Activated CD8-positive, alpha-beta memory T cell treated with anti-CD3 and anti-CD28 coated beads for 36 hours (primary cell): ENCODE data around the gene MAGI1. TPM values are rescaled to one million over a fixed set of nuclear protein-coding genes. Genes with fewer than 3 reads are reported as not detected.
"Not testable (repeated sequence)": the region's sequence is repeated elsewhere in the genome, so short reads cannot be mapped to it uniquely, and the experiment has no call there.

Source experiments
- CTCF ChIA-PET: fragments of 350-600 bp; sonication (Branson Sonifier 250); formaldehyde crosslinking; loops from one replicate; lab custom pipeline; 2021; ENCODE audit warnings: antibody characterized with exemption; lab: Charles Lee
- POLR2A ChIA-PET: fragments of 350-600 bp; sonication (Branson Sonifier 250); formaldehyde crosslinking; loops from one replicate; lab custom pipeline; 2021; ENCODE audit warnings: antibody characterized with exemption; lab: Charles Lee
- total RNA-seq, 2 experiments: library from RNA; stranded (reverse); gene quantifications; one replicate each; pipeline ENCODE4 v1.2.3, GENCODE V29; 2021

MAGI1 gene
- total RNA-seq, 2 experiments from 2014 or later = 0.38 to 0.53 TPM

GRCh38 chr3:65633018-65633638, 405.6 kb downstream of the MAGI1 start:
- CTCF ChIA-PET = no interaction called here
- POLR2A ChIA-PET = no interaction called here

DNA sequence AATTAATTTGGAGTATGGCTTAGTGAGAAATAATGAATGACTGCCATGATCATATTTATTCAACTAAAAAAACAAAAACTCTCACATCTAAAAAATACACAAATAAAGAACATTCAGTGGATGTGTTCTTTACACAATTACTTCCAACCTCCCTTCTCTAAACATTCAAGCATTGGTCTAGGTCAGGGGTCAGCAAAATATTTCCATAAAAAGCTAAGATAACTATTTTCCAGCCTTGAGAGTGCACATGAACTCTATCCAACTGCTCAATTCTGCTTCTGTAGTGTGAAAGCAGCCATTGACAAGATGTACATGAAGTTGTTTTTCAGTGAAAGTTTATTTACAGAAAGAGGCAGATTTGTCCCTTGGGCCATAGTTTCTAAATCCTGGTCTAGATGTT, 406.3 kb downstream of the MAGI1 start:
- ChIA-PET CTCF (no interaction called here), POLR2A (no interaction called here)

DNA sequence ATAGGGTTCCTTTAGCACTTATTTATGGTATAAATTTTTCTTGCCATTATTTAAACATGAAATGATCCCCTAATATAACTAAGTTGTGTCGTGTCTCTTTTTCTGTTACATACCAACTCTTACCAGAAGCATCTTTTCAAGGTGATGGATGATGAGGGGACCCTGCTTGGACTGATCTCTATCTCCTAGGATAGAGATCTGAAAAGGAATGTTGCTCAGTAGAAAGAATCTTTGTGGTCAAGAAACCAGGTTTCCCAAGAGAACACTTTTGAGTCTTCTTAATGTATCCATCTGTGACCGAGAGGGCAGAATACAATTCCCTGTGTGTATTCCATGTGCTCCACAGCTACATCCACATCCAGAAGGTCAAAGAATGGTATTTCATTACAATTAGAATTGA, 409.7 kb downstream of the MAGI1 start:
- POLR2A ChIA-PET = no interaction called here
- CTCF ChIA-PET = no interaction called here

GRCh38 chr3:65627062-65627461, 411.7 kb downstream of the MAGI1 start:
- CTCF ChIA-PET = no interaction called here
- POLR2A ChIA-PET = no interaction called here

DNA sequence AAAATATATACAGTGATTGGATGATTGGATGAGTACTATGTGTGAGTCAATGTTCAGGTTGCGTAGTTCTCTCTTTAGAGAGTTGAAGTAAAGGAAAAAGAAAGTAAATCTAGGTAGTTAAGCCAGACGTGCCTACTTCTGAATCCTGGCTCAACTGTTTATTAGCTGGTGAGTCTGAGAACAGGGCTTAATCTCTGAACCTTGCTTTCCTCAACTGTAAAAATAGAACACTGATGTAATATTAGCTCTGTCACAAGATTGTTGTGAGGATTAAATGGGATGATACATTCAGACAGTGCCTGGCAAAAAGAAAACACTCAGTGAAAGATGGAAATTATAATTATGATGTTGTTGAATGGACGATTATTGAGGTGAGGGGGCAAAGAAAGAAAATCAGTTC, 413.4 kb downstream of the MAGI1 start:
- ChIA-PET POLR2A (no interaction called here), CTCF (no interaction called here)

DNA sequence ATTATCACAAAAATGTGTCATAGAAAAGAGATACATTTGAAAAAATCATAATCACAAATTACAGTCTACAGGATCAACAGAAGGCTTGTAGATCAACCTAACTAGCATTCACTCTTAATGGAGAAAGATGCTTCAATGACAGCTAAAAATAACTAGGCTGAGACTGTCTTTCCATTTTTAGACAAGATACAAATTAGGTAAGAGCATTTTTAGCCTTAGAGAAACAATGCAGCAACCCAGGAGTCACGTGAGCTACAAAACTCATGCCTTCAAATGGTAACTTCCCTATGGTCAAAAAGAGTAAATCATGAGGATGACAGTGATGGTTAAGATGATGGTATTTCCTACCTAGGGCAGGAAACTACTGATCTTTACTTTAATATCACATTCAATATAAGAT, 415.4 kb downstream of the MAGI1 start:
- ChIA-PET CTCF (no interaction called here), POLR2A (no interaction called here)

- CTCF ChIA-PET = no interaction called here
- POLR2A ChIA-PET = no interaction called here
Observed at GRCh38 chr3:65619888-65620287, 418.8 kb downstream of the MAGI1 start.

GRCh38 chr3:65619451-65619881, 419.3 kb downstream of the MAGI1 start:
- ChIA-PET POLR2A (no interaction called here), CTCF (no interaction called here)

DNA sequence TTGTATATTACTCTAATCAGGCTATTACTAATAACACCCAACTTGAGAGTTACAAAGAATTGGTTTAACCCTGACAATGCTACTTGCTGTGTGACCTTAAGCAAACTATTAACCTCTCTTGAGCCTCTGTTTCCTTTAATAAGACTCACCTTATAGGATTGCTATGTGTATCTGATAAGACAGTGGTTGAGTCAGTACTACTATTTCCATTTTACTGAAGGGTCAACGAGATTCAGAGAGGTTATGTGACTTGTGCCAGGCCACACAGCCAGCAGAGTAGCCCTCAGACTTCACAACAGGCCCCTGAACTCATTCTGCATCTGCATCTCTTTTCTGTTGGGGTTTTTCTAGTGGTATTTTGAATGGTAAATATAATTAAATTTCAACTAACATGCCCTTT, 420.1 kb downstream of the MAGI1 start:
- CTCF ChIA-PET = no interaction called here
- POLR2A ChIA-PET = no interaction called here

DNA sequence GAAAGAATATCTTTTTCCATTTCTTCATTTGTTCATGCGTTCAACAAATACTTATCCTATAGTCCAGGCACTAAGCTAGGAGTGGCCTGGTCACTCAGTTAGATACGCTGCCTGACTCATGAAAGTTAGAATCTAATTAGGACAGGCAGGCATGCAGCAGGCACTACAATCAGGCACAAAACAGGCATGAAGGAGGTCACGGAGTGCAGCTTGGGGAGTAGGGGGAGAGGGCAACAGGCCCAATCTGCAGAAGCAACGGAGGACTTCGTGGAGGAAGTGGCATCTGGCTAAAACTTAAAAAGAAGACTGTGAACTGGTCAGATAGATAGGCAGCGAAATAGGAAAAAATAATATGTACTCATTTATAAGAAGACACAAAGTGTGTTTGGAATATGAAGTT, 420.9 kb downstream of the MAGI1 start:
- CTCF ChIA-PET = no interaction called here
- POLR2A ChIA-PET = no interaction called here

GRCh38 chr3:65617209-65617608, 421.5 kb downstream of the MAGI1 start:
- POLR2A ChIA-PET = no interaction called here
- CTCF ChIA-PET = no interaction called here

- CTCF ChIA-PET = interaction anchor here (0.6 kb wide), 1 partner anchor 1110 kb away, joined by 5 read pairs; no protein-coding TSS in a partner anchor
- POLR2A ChIA-PET = no interaction called here
Observed at GRCh38 chr3:65616563-65616962, 422.2 kb downstream of the MAGI1 start.

- ChIA-PET CTCF (no interaction called here), POLR2A (no interaction called here)
Observed at GRCh38 chr3:65615329-65615728, 423.4 kb downstream of the MAGI1 start.

DNA sequence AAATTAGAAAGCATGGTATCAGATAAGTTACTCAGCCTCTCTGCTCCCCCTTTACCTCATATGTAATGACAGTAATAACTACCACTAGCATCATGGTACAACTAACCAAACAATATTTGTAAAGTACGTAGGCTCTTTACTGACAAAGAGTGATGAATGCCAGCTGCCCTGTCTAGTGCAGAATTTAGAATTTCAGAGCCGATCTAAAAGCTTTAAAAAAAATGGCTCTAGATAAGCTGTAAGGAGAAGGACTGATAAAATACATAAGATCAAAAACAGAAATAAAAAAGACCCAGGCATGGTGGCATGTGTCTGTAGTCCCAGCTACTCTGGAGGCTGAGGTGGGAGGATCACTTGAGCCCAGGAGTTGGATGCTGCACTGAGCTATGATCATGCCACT, 424.1 kb downstream of the MAGI1 start:
- POLR2A ChIA-PET = no interaction called here
- CTCF ChIA-PET = interaction anchor here (0.5 kb wide), 1 partner anchor 47 kb away, joined by 3 read pairs; no protein-coding TSS in a partner anchor

GRCh38 chr3:65607965-65608460, 430.7 kb downstream of the MAGI1 start:
- CTCF ChIA-PET, POLR2A ChIA-PET: not testable (repeated sequence)

GRCh38 chr3:65607101-65607500, 431.6 kb downstream of the MAGI1 start:
- POLR2A ChIA-PET = no interaction called here
- CTCF ChIA-PET = no interaction called here

GRCh38 chr3:65605876-65606432, 432.8 kb downstream of the MAGI1 start:
- ChIA-PET POLR2A (no interaction called here), CTCF (no interaction called here)

DNA sequence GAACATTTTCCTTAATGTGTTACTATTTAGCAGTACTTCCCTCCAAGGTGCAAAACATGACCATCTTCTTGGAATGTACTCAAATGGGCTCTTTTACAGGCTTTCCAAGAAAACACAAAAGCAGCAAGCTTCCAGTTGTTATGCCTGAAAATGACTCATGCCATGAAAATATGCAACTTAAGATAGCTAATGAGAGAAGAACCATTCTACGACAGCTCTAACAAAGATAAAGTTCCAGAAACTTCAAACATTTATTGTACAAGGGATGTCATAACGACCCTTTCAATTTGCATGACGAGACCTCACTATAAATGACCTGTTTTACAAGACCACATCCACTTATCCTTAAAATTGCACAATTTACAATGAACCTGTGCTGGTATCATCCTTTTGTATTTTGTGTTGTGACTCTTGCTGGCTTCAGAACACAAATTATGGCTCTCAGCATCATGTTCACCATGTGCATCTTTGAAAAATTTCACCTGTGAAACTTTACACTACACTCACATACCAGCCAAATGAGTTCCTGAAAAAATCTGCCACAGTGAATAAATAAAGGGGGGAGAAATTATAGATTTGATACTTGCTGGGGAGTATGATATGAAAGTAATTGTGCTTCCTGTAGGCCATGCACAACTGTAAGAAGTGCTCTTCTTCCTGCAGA, 433.7 kb downstream of the MAGI1 start:
- ChIA-PET CTCF (no interaction called here), POLR2A (no interaction called here)

DNA sequence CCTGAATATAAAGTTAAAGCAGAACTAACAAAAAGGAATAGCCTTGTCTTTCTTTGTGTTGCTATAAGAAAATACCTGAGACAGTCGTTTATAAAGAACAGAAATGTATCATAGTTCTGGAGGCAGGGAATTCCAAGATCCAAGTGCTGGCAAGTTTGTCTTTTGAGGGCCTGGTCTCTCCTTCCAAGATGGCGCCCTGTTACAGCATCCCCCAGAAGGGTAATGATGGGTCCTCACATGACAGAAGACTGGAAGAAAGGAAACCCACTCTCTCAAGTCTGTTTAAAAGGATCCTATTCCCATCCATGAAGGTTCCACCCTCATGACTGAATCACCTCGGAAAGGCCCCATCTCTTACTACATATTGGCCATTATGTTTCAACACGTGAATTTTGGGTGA, 435.1 kb downstream of the MAGI1 start:
- POLR2A ChIA-PET = no interaction called here

DNA sequence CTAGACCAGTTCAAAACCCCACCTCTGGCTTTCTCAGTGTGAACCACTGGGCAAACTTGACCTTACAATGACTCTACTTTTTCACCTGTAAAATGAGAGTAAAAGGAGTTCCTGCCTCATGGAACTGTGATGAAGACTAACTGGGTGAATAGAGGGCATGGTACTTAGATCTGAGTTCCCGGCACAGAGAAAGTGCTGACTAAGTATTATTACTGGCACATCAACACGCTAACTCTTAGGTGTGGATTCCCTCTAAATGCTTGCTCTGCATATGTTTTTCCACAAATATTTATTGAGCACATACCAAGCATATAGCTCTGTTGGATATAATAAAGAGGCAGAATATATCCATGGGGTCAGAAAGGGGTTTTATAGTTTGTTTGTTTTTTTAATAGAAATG, 437.8 kb downstream of the MAGI1 start:
- CTCF ChIA-PET = no interaction called here
- POLR2A ChIA-PET = no interaction called here

More for the DNA sequence above, 435.1 kb downstream of the MAGI1 start:
- CTCF ChIA-PET = no interaction called here

DNA sequence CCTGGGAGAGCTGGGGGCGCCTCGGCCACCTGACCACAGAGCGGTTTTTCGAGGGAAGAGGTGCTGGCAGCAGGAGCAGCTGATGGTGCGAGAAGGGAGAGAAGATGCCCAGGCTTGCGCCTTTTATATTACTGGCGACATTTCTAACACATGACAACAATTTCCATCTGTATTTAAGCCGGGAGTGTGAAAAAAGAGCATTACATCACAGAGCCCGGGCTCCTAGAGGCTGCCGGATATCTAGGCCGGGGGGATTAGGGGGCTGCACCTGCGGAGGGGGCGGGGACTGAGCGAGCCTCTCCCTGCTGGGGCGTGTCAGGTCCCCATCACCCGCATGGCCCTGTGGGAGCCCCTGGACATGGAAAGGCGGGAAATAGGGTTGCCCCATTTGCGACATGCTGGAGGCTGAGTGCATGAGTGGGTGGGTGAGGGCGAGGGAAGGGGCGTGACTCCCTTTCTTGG, 440.7 kb downstream of the MAGI1 start:
- ChIA-PET CTCF (no interaction called here), POLR2A (no interaction called here)
